ENCODE data around the gene CFL1.

The CFL1 gene

GRCh38 chr11:65891219-65892136 is 33.5 kb upstream of the CFL1 start:
- peak; percentile 6 for TF ChIP-seq CTCF (IDR thresholded peaks at IDR 0.05)
- Histone ChIP-seq H3K9ac (no peak overlapping the region), H3K4me3 (ENCODE audit: low read depth, low read length) (peak overlapping the region; percentile 68), H2AFZ (peak overlapping the region; percentile 88), H3K79me2 (no peaks in the 10 kb centered on the region), H3K27me3 (ENCODE audit: control insufficient read depth, insufficient read depth, low read length) (no peaks in the 10 kb centered on the region), H3K27ac (peak overlapping the region; percentile 87), H3K36me3 (ENCODE audit: control insufficient read depth, insufficient read depth, low read length) (no peaks in the 10 kb centered on the region), H3K4me2 (ENCODE audit: low read length) (peak overlapping the region; percentile 82), H3K4me1 (peaks cover 8% of the 10 kb centered on the region), H3K9me3 (ENCODE audit: control insufficient read depth, low read length) (no peaks in the 10 kb centered on the region)

- H3K4me3 ChIP-seq (ENCODE audit: low read depth, low read length) = peak within 1 kb of the TSS; percentile 68
Observed at GRCh38 chr11:65890324-65891218, 32.6 kb upstream of the CFL1 start, which contains the start of gene CCDC85B. TSS of gene CCDC85B (plus strand) at chr11:65890673. CDS start at chr11:65890784, 111 bp downstream.

GRCh38 chr11:65888163-65888814 is 30.3 kb upstream of the CFL1 start, which contains the start of gene FIBP:
TSS of gene FIBP (minus strand) at chr11:65888471. CDS start at chr11:65888418, 53 bp downstream.
- Histone ChIP-seq H3K4me3 (ENCODE audit: low read depth, low read length) (peak within 1 kb of the TSS; percentile 77), H3K4me2 (ENCODE audit: low read length) (peak within 1 kb of the TSS; percentile 70), H3K36me3 (ENCODE audit: control insufficient read depth, insufficient read depth, low read length) (no peaks in the 10 kb centered on the region), H3K27ac (peak within 1 kb of the TSS; percentile 87), H3K4me1 (peaks cover 8% of the 10 kb centered on the region), H3K9me3 (ENCODE audit: control insufficient read depth, low read length) (no peaks in the 10 kb centered on the region), H3K79me2 (no peaks in the 10 kb centered on the region), H2AFZ (peak within 1 kb of the TSS; percentile 76), H3K9ac (no peak within 1 kb of the TSS), H3K27me3 (ENCODE audit: control insufficient read depth, insufficient read depth, low read length) (no peaks in the 10 kb centered on the region)
- peak; percentile 88 for TF ChIP-seq CTCF (IDR thresholded peaks at IDR 0.05)

More at GRCh38 chr11:65890324-65891218, 32.6 kb upstream of the CFL1 start, which contains the start of gene CCDC85B:
- H3K9me3 ChIP-seq (ENCODE audit: control insufficient read depth, low read length) = no peaks in the 10 kb centered on the region
- no peak for TF ChIP-seq CTCF (IDR thresholded peaks at IDR 0.05)
- peaks cover 8% of the 10 kb centered on the region for H3K4me1 ChIP-seq
- peak within 1 kb of the TSS; percentile 88 for H2AFZ ChIP-seq
- no peaks in the 10 kb centered on the region for H3K36me3 ChIP-seq (ENCODE audit: control insufficient read depth, insufficient read depth, low read length)
- H3K27ac ChIP-seq = peak within 1 kb of the TSS; percentile 87
- no peak within 1 kb of the TSS for H3K9ac ChIP-seq
- no peaks in the 10 kb centered on the region for H3K79me2 ChIP-seq
- H3K27me3 ChIP-seq (ENCODE audit: control insufficient read depth, insufficient read depth, low read length) = no peaks in the 10 kb centered on the region
- peak within 1 kb of the TSS; percentile 82 for H3K4me2 ChIP-seq (ENCODE audit: low read length)

GRCh38 chr11:65887723-65888162 is 29.8 kb upstream of the CFL1 start:
- Histone ChIP-seq H3K4me3 (ENCODE audit: low read depth, low read length) (peak overlapping the region; percentile 77), H3K27ac (peak overlapping the region; percentile 87), H3K4me1 (peaks cover 8% of the 10 kb centered on the region), H3K27me3 (ENCODE audit: control insufficient read depth, insufficient read depth, low read length) (no peaks in the 10 kb centered on the region), H3K4me2 (ENCODE audit: low read length) (peak overlapping the region; percentile 70), H3K79me2 (no peaks in the 10 kb centered on the region), H3K36me3 (ENCODE audit: control insufficient read depth, insufficient read depth, low read length) (no peaks in the 10 kb centered on the region), H3K9me3 (ENCODE audit: control insufficient read depth, low read length) (no peaks in the 10 kb centered on the region), H3K9ac (no peak overlapping the region), H2AFZ (peak overlapping the region; percentile 76)
- TF ChIP-seq CTCF (IDR thresholded peaks at IDR 0.05) = no peak

All from parathyroid adenoma (tissue), 2 donors.